IMR-90 (cell line): Measurements from ENCODE around the gene MORN5. TPM values are rescaled to one million over a fixed set of nuclear protein-coding genes. Genes with fewer than 3 reads are reported as not detected.

Experiments
- ATAC-seq: fragments of 200-7000 bp; cut with Tn5 transposase; 2 replicates; pipeline ENCODE4 v1.9.1; 2020; ENCODE audit warnings: low read depth, mild to moderate bottlenecking, moderate library complexity
- BruUV-seq: library from RNA; stranded (reverse); fragments of 400-500 nt; replicated peaks from 2 replicates; lab custom pipeline; 2021; lab: Mats Ljungman, UMichigan
- CTCF ChIA-PET: fragments of 300-600 bp; formaldehyde crosslinking; extraction: SDS; loops from one replicate; lab custom pipeline; 2021; ENCODE audit warnings: antibody characterized with exemption; lab: Yijun Ruan, JAX
- POLR2A ChIA-PET: fragments of 300-600 bp; sonication (Branson Sonifier 250); formaldehyde crosslinking; loops from one replicate; lab custom pipeline; 2022; ENCODE audit warnings: antibody characterized with exemption; ENCODE audit not compliant: unreplicated experiment; lab: Charles Lee
- DNase-seq: peaks from one replicate; pipeline ENCODE4 v3.0.0; 2013
- H2AFZ ChIP-seq: replicated peaks from 2 replicates; pipeline ENCODE3; 2013; ENCODE audit warnings: low read length, mild to moderate bottlenecking; ENCODE audit not compliant: poor library complexity
- H2AK5ac ChIP-seq: 2 replicates; pipeline ENCODE4 v1.6.1; 2013; ENCODE audit warnings: low read depth, low read length, inconsistent platforms
- H2AK9ac ChIP-seq: replicated peaks from 2 replicates; pipeline ENCODE3; 2013; ENCODE audit warnings: mild to moderate bottlenecking, low read depth, low read length, moderate library complexity; ENCODE audit not compliant: poor library complexity
- H2BK120ac ChIP-seq: 2 replicates; pipeline ENCODE4 v1.6.1; 2013; ENCODE audit warnings: low read depth, low read length, inconsistent platforms
- H2BK15ac ChIP-seq: 3 replicates; pipeline ENCODE4 v1.6.1; 2013; ENCODE audit warnings: low read depth, low read length, inconsistent platforms
- H2BK20ac ChIP-seq: 2 replicates; pipeline ENCODE4 v1.6.1; 2013; ENCODE audit warnings: low read depth, mild to moderate bottlenecking, inconsistent platforms, low read length, moderate library complexity
- H2BK5ac ChIP-seq: 2 replicates; pipeline ENCODE4 v1.6.1; 2013; ENCODE audit warnings: mild to moderate bottlenecking, low read depth, low read length, inconsistent platforms; ENCODE audit not compliant: poor library complexity, severe bottlenecking
- H3K14ac ChIP-seq: replicated peaks from 2 replicates; pipeline ENCODE4 v1.6.1; 2013; ENCODE audit warnings: low read depth, low read length, inconsistent platforms
- H3K18ac ChIP-seq: 2 replicates; pipeline ENCODE4 v1.6.1; 2013; ENCODE audit warnings: low read depth, low read length, control low read depth
- H3K23ac ChIP-seq: 2 replicates; pipeline ENCODE4 v1.6.1; 2013; ENCODE audit warnings: low read depth, low read length, inconsistent platforms
- H3K27ac ChIP-seq: 2 replicates; pipeline ENCODE4 v1.5.1; 2013; ENCODE audit warnings: mild to moderate bottlenecking, control low read depth, low read length; ENCODE audit not compliant: insufficient read depth
- H3K27me3 ChIP-seq: 2 replicates; pipeline ENCODE4 v1.6.1; 2013; ENCODE audit warnings: low read length; ENCODE audit not compliant: control insufficient read depth, insufficient read depth
- H3K36me3 ChIP-seq: 2 replicates; pipeline ENCODE4 v1.6.1; 2013; ENCODE audit warnings: low read length, mixed read lengths; ENCODE audit not compliant: control insufficient read depth, insufficient read depth
- H3K4ac ChIP-seq: 2 replicates; pipeline ENCODE4 v1.6.1; 2013; ENCODE audit warnings: low read depth, low read length, inconsistent platforms
- H3K4me1 ChIP-seq: 2 replicates; pipeline ENCODE4 v1.6.1; 2013; ENCODE audit warnings: low read length, mixed read lengths; ENCODE audit not compliant: control insufficient read depth, insufficient read depth
- H3K4me2 ChIP-seq: 2 replicates; pipeline ENCODE4 v1.6.1; 2013; ENCODE audit warnings: low read depth, mild to moderate bottlenecking, control low read depth, low read length, moderate library complexity
- H3K4me3 ChIP-seq: 2 replicates; pipeline ENCODE4 v1.5.1; 2013; ENCODE audit warnings: low read depth, mild to moderate bottlenecking, control low read depth, low read length, moderate library complexity; ENCODE audit not compliant: insufficient read depth
- H3K56ac ChIP-seq: 2 replicates; pipeline ENCODE4 v1.6.1; 2013; ENCODE audit warnings: low read length, inconsistent platforms; ENCODE audit not compliant: insufficient read depth; ENCODE audit errors: extremely low read depth
- H3K79me1 ChIP-seq, 2 experiments: 2 replicates each; pipeline ENCODE4 v1.6.1; 2013; ENCODE audit warnings: low read length in 2 of 2, inconsistent platforms in 1 of 2, low read depth in 1 of 2
- H3K9ac ChIP-seq: 2 replicates; pipeline ENCODE4 v1.6.1; 2013; ENCODE audit warnings: low read depth, low read length, control low read depth
- H3K9me1 ChIP-seq: 2 replicates; pipeline ENCODE4 v1.6.1; 2013; ENCODE audit warnings: low read length, inconsistent platforms; ENCODE audit not compliant: insufficient read depth
- H3K9me3 ChIP-seq: 2 replicates; pipeline ENCODE4 v1.6.1; 2013; ENCODE audit warnings: low read length; ENCODE audit not compliant: control insufficient read depth, insufficient read depth
- H4K20me1 ChIP-seq: 2 replicates; pipeline ENCODE4 v1.6.1; 2013; ENCODE audit warnings: low read length, inconsistent platforms; ENCODE audit not compliant: insufficient read depth
- H4K5ac ChIP-seq: 2 replicates; pipeline ENCODE4 v1.6.1; 2013; ENCODE audit warnings: mild to moderate bottlenecking, low read depth, low read length, control low read depth
- H4K8ac ChIP-seq, 2 experiments: 2 replicates each; pipeline ENCODE4 v1.6.1; 2013; ENCODE audit warnings: low read depth in 2 of 2, low read length in 2 of 2, control low read depth in 1 of 2, inconsistent platforms in 1 of 2
- H4K91ac ChIP-seq: 2 replicates; pipeline ENCODE4 v1.6.1; 2013; ENCODE audit warnings: low read depth, low read length, inconsistent platforms; ENCODE audit not compliant: insufficient read depth
- BHLHE40 ChIP-seq: fragments of 150-350 bp; IDR thresholded peaks from 2 replicates; pipeline ENCODE4 v1.6.1; 2016; ENCODE audit warnings: mild to moderate bottlenecking, low read depth, low read length
- MXI1 ChIP-seq: IDR thresholded peaks from 2 replicates; pipeline ENCODE4 v1.6.1; 2012; ENCODE audit warnings: low read depth, mild to moderate bottlenecking, low read length, moderate library complexity, borderline replicate concordance
- POLR2A ChIP-seq: IDR thresholded peaks from 2 replicates; pipeline ENCODE4 v1.6.1; 2012; ENCODE audit warnings: mild to moderate bottlenecking, low read depth, low read length
- RAD21 ChIP-seq: IDR thresholded peaks from 2 replicates; pipeline ENCODE4 v1.6.1; 2012; ENCODE audit warnings: low read length, improper control_type of control experiment
- RFX5 ChIP-seq: IDR thresholded peaks from 2 replicates; pipeline ENCODE4 v1.8.0; 2012; ENCODE audit warnings: low read depth, mild to moderate bottlenecking, low read length, moderate library complexity
- WGBS, 2 experiments: methylation state at CpG; one replicate each; pipeline versions ENCODE4 v1.1.5 to v1.1.7; 2013; ENCODE audit warnings: missing lambda C conversion rate in 2 of 2; ENCODE audit not compliant: insufficient read length in 1 of 2; ENCODE audit errors: extremely low coverage in 2 of 2; 5-methylcytosine and 5-hydroxymethylcytosine counted together
- dilution Hi-C: fragments of 300-500 bp; cut with HindIII; formaldehyde crosslinking; loops from one replicate; pipeline ENCODE4 v1.14.3; 2018; ENCODE audit warnings: low sequenced_read_pairs; ENCODE audit not compliant: unreplicated experiment
- in situ Hi-C: fragments of 300-500 bp; cut with MboI; formaldehyde crosslinking; loops from 3 replicates; pipeline ENCODE4 v1.14.3; 2019; ENCODE audit warnings: low sequenced_read_pairs, inconsistent platforms, mixed read lengths
- intact Hi-C: fragments of 100-400 bp; cut with micrococcal nuclease; formaldehyde crosslinking; loops from 2 replicates; pipeline ENCODE4 v1.10.0; 2022
- polyA plus RNA-seq, 3 experiments: library from polyadenylated mRNA; depleted of rRNA; stranded (reverse); fragments of >200 nt; gene quantifications; 2 replicates each; pipeline ENCODE4 v1.2.3, GENCODE V29; 2012; ENCODE audit warnings: low replicate concordance in 1 of 3
- total RNA-seq: library from RNA; depleted of rRNA; stranded (reverse); fragments of >200 nt; gene quantifications from 2 replicates; pipeline ENCODE4 v1.2.3, GENCODE V29; 2012

The MORN5 gene
- total and polyA plus RNA-seq, 2 of the 4 experiments (the other 2 are of a cell fraction) = not detected

DNA sequence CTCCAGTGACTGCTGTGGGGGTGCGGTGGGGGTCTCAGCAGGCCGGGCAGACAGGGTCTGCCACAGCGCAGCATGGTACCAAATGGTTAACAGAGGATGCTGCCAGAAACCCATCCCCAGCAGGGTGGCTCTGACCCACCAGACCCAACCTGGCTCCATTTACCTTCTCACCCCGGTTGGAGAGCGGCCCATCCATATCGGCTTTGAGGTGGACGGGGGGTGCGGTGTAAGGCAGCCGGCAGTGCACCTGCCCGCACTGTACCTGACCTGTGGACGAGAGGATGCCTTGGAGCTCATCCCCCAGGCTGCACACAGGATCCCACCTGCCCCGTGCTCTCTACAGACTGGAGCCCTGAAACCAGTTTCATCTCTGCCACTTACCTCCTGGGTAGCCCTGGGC is 49.7 kb downstream of the MORN5 start:
- peaks cover 8% of the 10 kb centered on the region; the same call in 1 of the 2 replicates for H3K4me1 ChIP-seq
- H3K23ac ChIP-seq = no peak overlapping the region
- BruUV-seq = no TSS peak
- H4K91ac ChIP-seq = no peak overlapping the region
- ATAC-seq (no peak), DNase-seq (no peak)
- no peak for TF ChIP-seq MXI1
- no peak for TF ChIP-seq RAD21
- TF ChIP-seq RFX5 = no peak
- TF ChIP-seq BHLHE40 = no peak
- no peak for TF ChIP-seq POLR2A
- H3K56ac ChIP-seq = no peak overlapping the region
- no peak overlapping the region for H2BK20ac ChIP-seq
- H4K8ac ChIP-seq = no peak overlapping the region
- H2AFZ ChIP-seq = no peak overlapping the region
- H3K18ac ChIP-seq = no peak overlapping the region
- H3K4me2 ChIP-seq = no peak overlapping the region
- 81% methylated on average over 7 of the region's 12 CpGs; no CpG with 5 or more reads in 1 of the 2 experiments for WGBS, 2 experiments
- H2BK15ac ChIP-seq = no peak overlapping the region
- ChIA-PET CTCF (no interaction called here), POLR2A (no interaction called here)
- in situ Hi-C loops (no loop called here), intact Hi-C loops (no loop called here), dilution Hi-C loops (no loop called here)
- H2BK120ac ChIP-seq = no peak overlapping the region
- no peak overlapping the region for H3K14ac ChIP-seq
- no peak overlapping the region for H2AK9ac ChIP-seq
- no peak overlapping the region for H4K5ac ChIP-seq
- no peak overlapping the region for H3K4ac ChIP-seq
- H3K9ac ChIP-seq = no peak overlapping the region
- H3K27me3 ChIP-seq = peaks cover 48% of the 10 kb centered on the region
- H3K79me1 ChIP-seq = no peaks in the 10 kb centered on the region
- no peak overlapping the region for H3K4me3 ChIP-seq
- H3K9me1 ChIP-seq = no peaks in the 10 kb centered on the region
- H3K9me3 ChIP-seq = peaks cover 3% of the 10 kb centered on the region; the same call in 1 of the 2 replicates
- no peak overlapping the region for H2BK5ac ChIP-seq
- H2AK5ac ChIP-seq = no peak overlapping the region
- H3K27ac ChIP-seq = no peak overlapping the region
- H4K20me1 ChIP-seq = peaks cover 7% of the 10 kb centered on the region; the same call in 1 of the 2 replicates
- H3K36me3 ChIP-seq = no peaks in the 10 kb centered on the region
